ENCODE data around the gene TCF23.

- no peak for TF ChIP-seq CTCF (IDR thresholded peaks at IDR 0.05)
- no peak for TF ChIP-seq POLR2A (IDR thresholded peaks at IDR 0.05)
These were observed 11.4 kb downstream of the TCF23 start for GRCh38 chr2:27160191-27160590.
